ENCODE measurements around the gene GLRX5.
"Not testable (repeated sequence)": the region's sequence is repeated elsewhere in the genome, so short reads cannot be mapped to it uniquely, and the experiment has no call there.

The GLRX5 gene

DNA sequence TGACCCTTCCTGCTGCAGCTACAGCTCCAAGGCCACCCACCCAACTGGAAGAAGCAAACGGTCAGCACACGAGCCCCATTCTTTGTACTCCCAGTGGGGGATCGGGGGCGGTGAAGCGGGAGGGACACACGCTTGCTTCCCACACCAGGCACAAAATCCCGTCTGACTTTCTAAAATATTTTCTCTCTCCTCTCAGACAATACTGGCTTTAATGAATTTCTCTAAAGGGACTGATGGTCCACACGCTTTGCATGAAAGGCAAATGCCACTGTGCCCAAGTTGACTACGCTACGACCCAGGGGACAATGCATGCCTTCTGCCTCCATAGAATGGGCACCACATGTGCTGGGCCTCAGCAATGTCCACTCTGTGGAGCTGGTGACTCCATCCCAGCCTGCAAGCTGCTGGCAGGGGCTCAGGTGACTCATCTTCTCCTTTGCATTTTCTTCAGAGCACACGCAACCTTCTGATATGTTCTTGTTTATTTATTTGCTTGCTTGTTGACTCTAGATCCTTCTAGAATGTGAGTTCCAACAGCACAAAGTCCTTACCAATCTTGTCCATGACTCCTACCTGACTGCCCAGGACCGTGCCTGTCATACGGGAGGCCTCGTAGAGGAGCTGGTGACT is 34.0 kb upstream of the GLRX5 start:
- Histone ChIP-seq H3K9me3 (ENCODE audit: control insufficient read depth, insufficient read depth, low read length) (no peaks in the 10 kb centered on the region), H3K27ac (ENCODE audit: low read depth, low read length) (no peak overlapping the region), H3K4me3 (ENCODE audit: low read depth, low read length) (no peak overlapping the region), H3K9ac (ENCODE audit: low read depth, low read length) (no peak overlapping the region), H3K36me3 (ENCODE audit: control insufficient read depth, insufficient read depth, low read length) (no peaks in the 10 kb centered on the region), H3K27me3 (ENCODE audit: control insufficient read depth, insufficient read depth, low read length) (no peaks in the 10 kb centered on the region), H3K4me1 (ENCODE audit: control insufficient read depth, insufficient read depth, low read length) (no peaks in the 10 kb centered on the region)

DNA sequence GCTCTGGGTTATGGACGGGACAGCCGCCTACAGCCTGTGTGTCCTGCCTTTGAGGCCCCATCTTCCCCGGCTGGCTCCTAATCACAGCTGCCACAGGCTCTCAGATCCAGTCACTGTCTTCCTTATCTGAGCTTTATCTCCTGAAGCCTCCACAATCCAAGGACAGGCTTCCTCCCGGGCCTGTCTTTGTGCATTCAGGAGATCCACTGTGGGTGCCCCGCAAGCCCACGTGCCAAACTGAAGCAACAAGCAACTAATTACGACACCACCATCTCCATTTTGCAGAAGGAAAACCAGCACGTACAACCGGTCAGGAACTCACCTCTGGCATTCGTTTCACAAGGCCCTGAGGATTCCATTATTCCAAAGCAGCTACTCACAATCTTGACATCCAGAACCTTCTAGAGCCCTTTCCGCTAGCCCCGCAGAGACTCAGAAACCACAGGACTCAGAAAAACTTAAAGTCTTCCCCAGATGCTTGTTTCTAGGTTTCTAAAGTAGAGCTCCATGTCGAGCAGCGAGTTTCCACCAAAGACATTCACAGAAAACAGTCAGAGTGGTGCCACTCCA is 32.4 kb upstream of the GLRX5 start:
- Histone ChIP-seq H3K4me3 (ENCODE audit: low read depth, low read length) (no peak overlapping the region), H3K9me3 (ENCODE audit: control insufficient read depth, insufficient read depth, low read length) (no peaks in the 10 kb centered on the region), H3K9ac (ENCODE audit: low read depth, low read length) (no peak overlapping the region), H3K27ac (ENCODE audit: low read depth, low read length) (no peak overlapping the region), H3K27me3 (ENCODE audit: control insufficient read depth, insufficient read depth, low read length) (no peaks in the 10 kb centered on the region), H3K4me1 (ENCODE audit: control insufficient read depth, insufficient read depth, low read length) (no peaks in the 10 kb centered on the region), H3K36me3 (ENCODE audit: control insufficient read depth, insufficient read depth, low read length) (no peaks in the 10 kb centered on the region)

DNA sequence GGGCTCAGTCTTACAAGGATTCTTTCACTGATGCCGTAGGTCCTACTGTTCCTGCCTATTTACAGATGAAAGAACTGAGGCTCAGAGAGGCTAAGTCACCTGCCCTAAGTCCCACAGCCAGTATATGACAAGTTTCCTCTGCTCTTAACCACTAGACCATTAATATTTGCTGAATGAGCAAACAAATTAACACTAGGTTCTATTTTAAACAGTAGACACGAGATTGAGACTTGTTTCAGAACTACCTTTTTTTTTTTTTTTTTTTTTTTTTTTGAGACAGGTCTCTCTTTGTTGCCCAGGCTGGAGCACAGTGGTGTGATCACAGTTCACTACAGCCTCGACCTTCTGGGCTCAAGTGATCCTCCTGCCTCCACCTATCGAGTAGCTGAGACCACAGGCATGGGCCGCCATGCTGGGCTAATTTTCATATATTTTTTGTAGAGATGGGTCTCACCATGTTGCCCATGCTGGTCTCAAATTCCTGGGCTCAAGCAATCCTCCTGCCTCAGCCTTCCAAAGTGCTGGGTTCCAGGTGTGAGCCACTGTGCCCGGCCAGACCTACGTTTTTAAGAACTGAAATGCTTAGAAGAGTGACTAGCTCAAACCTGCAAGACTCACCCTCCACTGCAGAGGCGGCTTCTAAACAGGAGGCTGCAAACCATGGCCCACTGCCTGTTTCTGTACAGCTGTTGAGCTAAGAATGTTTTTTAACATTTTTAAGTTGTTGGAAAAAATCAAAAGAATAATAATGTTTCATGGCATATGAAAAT is 31.3 kb upstream of the GLRX5 start:
- Histone ChIP-seq H3K4me3 (ENCODE audit: low read depth, low read length) (no peak overlapping the region), H3K4me1 (ENCODE audit: control insufficient read depth, insufficient read depth, low read length) (no peaks in the 10 kb centered on the region), H3K27ac (ENCODE audit: low read depth, low read length) (no peak overlapping the region), H3K36me3 (ENCODE audit: control insufficient read depth, insufficient read depth, low read length) (no peaks in the 10 kb centered on the region), H3K9ac (ENCODE audit: low read depth, low read length) (no peak overlapping the region), H3K27me3 (ENCODE audit: control insufficient read depth, insufficient read depth, low read length) (no peaks in the 10 kb centered on the region), H3K9me3 (ENCODE audit: control insufficient read depth, insufficient read depth, low read length) (no peaks in the 10 kb centered on the region)

DNA sequence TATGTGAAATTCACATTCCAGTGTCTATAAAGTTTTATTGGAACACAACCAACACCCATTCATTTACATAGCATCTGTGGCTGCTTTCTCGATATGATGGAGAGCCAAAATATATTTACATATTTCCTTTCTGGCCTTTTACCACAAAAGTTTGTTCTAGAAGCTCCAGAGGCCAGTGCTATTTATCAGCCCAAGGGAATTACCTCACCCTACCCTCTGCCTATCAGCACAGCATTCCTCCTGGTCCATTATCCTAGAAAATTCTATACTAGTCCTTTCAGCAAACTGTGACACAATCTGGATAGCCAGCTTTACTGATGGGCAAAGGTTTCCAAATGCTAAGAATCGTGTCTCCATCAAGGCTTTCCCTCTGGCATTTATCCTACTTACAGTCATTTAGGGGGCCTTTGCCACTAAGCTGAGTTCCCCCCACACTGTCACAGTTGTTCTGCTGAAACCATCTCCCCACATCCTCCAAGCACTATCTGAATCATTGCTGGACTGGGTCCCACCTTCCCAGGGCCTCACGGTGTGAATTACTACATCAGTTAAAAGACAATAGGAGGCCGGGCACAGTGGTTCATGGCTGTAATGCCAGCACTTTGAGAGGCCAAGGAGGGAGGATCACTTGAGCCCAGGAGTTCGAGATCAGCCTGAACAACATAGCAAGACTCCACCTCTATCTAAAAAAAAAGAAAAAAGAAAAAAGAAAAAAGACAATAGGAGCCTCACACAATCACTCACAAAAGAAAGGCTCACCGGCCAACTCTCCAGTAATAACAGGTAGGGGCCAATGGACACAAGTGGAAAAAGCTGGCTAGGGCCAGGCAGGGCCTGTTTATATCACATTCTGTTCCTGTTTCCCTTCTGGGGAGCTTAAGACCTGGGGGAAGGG is 30.5 kb upstream of the GLRX5 start:
- H3K4me1 ChIP-seq (ENCODE audit: control insufficient read depth, insufficient read depth, low read length), result no peaks in the 10 kb centered on the region
- H3K36me3 ChIP-seq (ENCODE audit: control insufficient read depth, insufficient read depth, low read length), result no peaks in the 10 kb centered on the region
- H3K9me3 ChIP-seq (ENCODE audit: control insufficient read depth, insufficient read depth, low read length), result no peaks in the 10 kb centered on the region
- H3K27ac ChIP-seq (ENCODE audit: low read depth, low read length), result no peak overlapping the region
- no peak overlapping the region for H3K4me3 ChIP-seq (ENCODE audit: low read depth, low read length)
- H3K27me3 ChIP-seq (ENCODE audit: control insufficient read depth, insufficient read depth, low read length), result no peaks in the 10 kb centered on the region
- H3K9ac ChIP-seq (ENCODE audit: low read depth, low read length), result no peak overlapping the region

DNA sequence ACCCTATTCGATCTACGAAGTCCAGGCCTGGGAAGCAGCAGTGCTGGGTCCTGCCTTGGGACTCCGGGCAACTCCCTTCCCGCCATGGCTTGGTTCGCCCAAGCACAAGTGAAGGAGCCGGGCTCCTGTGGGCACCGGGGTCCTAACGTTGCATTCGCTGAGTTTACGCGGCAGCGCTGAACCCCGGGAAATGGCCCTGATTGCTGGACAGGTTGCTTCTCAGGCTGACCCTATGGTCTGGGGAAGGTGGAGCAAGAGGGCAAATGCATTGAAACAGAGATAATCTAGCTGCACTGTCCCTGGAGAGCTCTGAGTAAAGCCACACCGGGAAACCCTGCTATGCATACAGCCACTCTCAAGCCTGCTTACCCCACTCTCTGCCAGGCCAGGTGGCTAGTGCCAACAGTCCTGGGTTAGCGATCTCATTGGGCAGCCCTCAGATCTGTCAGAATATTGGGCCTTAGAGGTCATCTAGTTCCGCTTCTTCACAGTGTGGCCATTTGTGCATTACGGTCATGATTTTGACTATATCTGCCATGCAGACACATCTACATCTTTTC is 29.7 kb upstream of the GLRX5 start:
- H3K4me1 ChIP-seq (ENCODE audit: control insufficient read depth, insufficient read depth, low read length), result no peaks in the 10 kb centered on the region
- H3K4me3 ChIP-seq (ENCODE audit: low read depth, low read length), result no peak overlapping the region
- no peaks in the 10 kb centered on the region for H3K27me3 ChIP-seq (ENCODE audit: control insufficient read depth, insufficient read depth, low read length)
- no peaks in the 10 kb centered on the region for H3K36me3 ChIP-seq (ENCODE audit: control insufficient read depth, insufficient read depth, low read length)
- no peak overlapping the region for H3K27ac ChIP-seq (ENCODE audit: low read depth, low read length)
- no peak overlapping the region for H3K9ac ChIP-seq (ENCODE audit: low read depth, low read length)
- no peaks in the 10 kb centered on the region for H3K9me3 ChIP-seq (ENCODE audit: control insufficient read depth, insufficient read depth, low read length)

DNA sequence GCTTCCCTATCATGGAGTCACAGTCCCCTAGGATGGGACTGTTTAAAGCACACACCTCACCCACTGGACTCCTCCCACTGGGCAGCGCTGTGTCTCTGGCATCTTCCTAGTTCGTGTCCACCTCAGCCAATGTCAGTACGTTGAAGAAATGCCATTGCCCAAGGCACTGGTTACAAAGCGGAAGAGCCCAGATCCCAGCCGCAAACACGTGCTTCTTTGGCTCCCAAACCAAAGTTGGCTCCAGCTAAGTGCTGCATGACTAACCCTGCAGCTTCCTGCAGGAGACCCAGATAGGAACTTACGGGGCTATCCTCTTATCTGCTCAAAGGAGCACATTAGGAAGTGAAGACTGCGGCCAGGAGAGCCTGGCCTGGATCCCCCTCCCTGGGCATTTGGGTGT is 27.7 kb upstream of the GLRX5 start:
- no peak overlapping the region for H3K27ac ChIP-seq (ENCODE audit: low read depth, low read length)
- no peaks in the 10 kb centered on the region for H3K27me3 ChIP-seq (ENCODE audit: control insufficient read depth, insufficient read depth, low read length)
- no peaks in the 10 kb centered on the region for H3K36me3 ChIP-seq (ENCODE audit: control insufficient read depth, insufficient read depth, low read length)
- H3K4me1 ChIP-seq (ENCODE audit: control insufficient read depth, insufficient read depth, low read length), result no peaks in the 10 kb centered on the region
- no peaks in the 10 kb centered on the region for H3K9me3 ChIP-seq (ENCODE audit: control insufficient read depth, insufficient read depth, low read length)
- no peak overlapping the region for H3K4me3 ChIP-seq (ENCODE audit: low read depth, low read length)
- no peak overlapping the region for H3K9ac ChIP-seq (ENCODE audit: low read depth, low read length)

DNA sequence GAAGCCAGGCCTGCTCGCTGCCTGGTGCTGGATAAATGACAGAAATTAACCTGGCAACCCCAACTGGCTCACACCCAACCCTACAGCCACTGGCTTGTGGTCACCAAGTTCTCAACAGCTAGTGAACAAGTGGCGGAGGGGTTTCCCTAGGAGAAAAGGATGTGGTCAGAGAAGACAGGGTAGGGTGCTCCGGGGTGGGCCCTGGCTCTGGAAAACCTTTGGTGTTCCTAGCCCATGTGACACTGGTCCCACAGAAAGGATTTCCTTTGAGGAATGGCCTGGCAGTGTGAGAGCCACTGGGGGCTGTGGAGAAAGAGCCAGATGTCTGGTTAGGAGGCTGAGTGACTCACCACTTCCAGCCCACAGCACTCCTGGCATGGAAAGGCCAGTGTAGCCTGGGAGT is 27.1 kb upstream of the GLRX5 start:
- H3K9ac ChIP-seq (ENCODE audit: low read depth, low read length), result no peak overlapping the region
- H3K27me3 ChIP-seq (ENCODE audit: control insufficient read depth, insufficient read depth, low read length), result no peaks in the 10 kb centered on the region
- H3K4me1 ChIP-seq (ENCODE audit: control insufficient read depth, insufficient read depth, low read length), result no peaks in the 10 kb centered on the region
- no peaks in the 10 kb centered on the region for H3K9me3 ChIP-seq (ENCODE audit: control insufficient read depth, insufficient read depth, low read length)
- H3K27ac ChIP-seq (ENCODE audit: low read depth, low read length), result no peak overlapping the region
- H3K36me3 ChIP-seq (ENCODE audit: control insufficient read depth, insufficient read depth, low read length), result no peaks in the 10 kb centered on the region
- no peak overlapping the region for H3K4me3 ChIP-seq (ENCODE audit: low read depth, low read length)

DNA sequence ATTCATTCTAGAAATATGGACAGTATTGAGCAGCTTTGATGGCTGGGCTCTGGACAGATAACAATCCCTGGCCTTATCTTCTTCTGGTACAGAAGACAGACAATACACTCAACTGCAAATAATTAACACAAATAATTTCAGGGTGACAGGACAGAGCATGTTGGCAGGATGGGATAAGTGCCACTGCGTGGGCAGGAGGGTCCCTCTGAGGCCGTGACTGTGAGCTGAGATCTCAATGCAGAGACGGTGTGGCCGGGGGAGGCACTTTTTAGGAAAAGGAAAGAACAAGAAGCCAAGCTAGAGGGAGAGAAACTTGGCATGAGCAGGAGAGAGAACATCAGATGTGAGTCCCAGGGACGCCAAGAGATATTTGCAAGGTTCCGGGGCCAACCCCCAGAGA is 26.5 kb upstream of the GLRX5 start:
- Histone ChIP-seq H3K4me1 (ENCODE audit: control insufficient read depth, insufficient read depth, low read length) (no peaks in the 10 kb centered on the region), H3K27ac (ENCODE audit: low read depth, low read length) (no peak overlapping the region), H3K9ac (ENCODE audit: low read depth, low read length) (no peak overlapping the region), H3K4me3 (ENCODE audit: low read depth, low read length) (no peak overlapping the region), H3K27me3 (ENCODE audit: control insufficient read depth, insufficient read depth, low read length) (no peaks in the 10 kb centered on the region), H3K9me3 (ENCODE audit: control insufficient read depth, insufficient read depth, low read length) (no peaks in the 10 kb centered on the region), H3K36me3 (ENCODE audit: control insufficient read depth, insufficient read depth, low read length) (no peaks in the 10 kb centered on the region)

DNA sequence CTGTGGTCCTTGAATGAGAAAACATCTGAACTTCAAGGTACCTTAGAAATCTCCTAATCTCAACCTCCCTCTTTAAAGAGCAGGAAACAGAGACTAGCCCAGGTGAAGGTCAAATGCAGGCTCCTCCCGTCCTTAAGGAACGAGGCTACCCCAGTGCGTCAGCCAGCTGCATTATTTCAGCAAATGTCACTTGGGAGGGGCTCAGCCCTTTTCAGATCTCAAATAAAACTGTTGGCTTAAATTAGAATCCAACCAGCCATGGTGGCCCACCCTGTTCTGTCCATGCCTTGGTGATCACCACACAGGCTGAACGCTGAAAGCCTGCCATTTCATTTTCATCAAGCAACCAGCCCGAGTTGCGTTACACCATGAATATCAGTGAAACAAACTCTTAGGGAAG is 25.4 kb upstream of the GLRX5 start:
- H3K4me3 ChIP-seq (ENCODE audit: low read depth, low read length), result no peak overlapping the region
- peaks cover 5% of the 10 kb centered on the region for H3K27me3 ChIP-seq (ENCODE audit: control insufficient read depth, insufficient read depth, low read length)
- 0 out of 2 replicates have a peak, but pooled peaks cover under 1% of the 10 kb centered on the region for H3K4me1 ChIP-seq (ENCODE audit: control insufficient read depth, insufficient read depth, low read length)
- H3K27ac ChIP-seq (ENCODE audit: low read depth, low read length), result no peak overlapping the region
- H3K9me3 ChIP-seq (ENCODE audit: control insufficient read depth, insufficient read depth, low read length), result no peaks in the 10 kb centered on the region
- H3K9ac ChIP-seq (ENCODE audit: low read depth, low read length), result no peak overlapping the region
- no peaks in the 10 kb centered on the region for H3K36me3 ChIP-seq (ENCODE audit: control insufficient read depth, insufficient read depth, low read length)

DNA sequence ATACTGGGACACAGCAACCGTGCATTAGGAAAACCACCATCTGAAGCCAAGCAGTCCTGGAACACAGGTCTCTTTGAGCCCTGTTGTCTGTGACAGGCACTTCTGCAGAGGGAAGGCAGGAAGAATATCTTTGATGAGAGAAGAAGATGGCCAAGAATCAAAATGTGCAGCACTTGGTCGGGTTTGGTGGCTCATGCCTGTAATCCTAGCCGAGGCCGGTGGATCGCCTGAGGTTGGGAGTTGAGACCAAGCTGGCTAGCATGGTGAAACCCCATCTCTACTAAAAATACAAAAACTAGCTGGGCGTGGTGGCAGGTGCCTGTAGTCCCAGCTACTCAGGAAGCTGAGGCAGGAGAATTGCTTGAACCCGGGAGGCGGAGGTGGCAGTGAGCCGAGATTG is 24.5 kb upstream of the GLRX5 start:
- not testable (repeated sequence) for H3K36me3 ChIP-seq (ENCODE audit: control insufficient read depth, insufficient read depth, low read length); H3K9ac ChIP-seq (ENCODE audit: low read depth, low read length); H3K9me3 ChIP-seq (ENCODE audit: control insufficient read depth, insufficient read depth, low read length); H3K27ac ChIP-seq (ENCODE audit: low read depth, low read length); H3K4me3 ChIP-seq (ENCODE audit: low read depth, low read length); H3K4me1 ChIP-seq (ENCODE audit: control insufficient read depth, insufficient read depth, low read length)
- H3K27me3 ChIP-seq (ENCODE audit: control insufficient read depth, insufficient read depth, low read length), result peaks cover 13% of the 10 kb centered on the region
